ENCODE measurements around the gene EPHB2. TPM values are rescaled to one million over a fixed set of nuclear protein-coding genes. Genes with fewer than 3 reads are reported as not detected.

Gene EPHB2
- total RNA-seq, 2 donors from 2014 or later, result 11.4 to 17.4 TPM

GRCh38 chr1:22860883-22861385, 150.3 kb downstream of the EPHB2 start:
- intact Hi-C loops (cut with DNase I), result loop anchor here in 1 of 2 donors (5.0 kb wide), 1 partner anchor 159 kb away; no protein-coding TSS in a partner anchor
- DNase-seq (ENCODE audit: low spot score), result no peak

- DNase-seq (ENCODE audit: low spot score), result no peak
These were observed 151.3 kb downstream of the EPHB2 start for GRCh38 chr1:22861764-22862440.

GRCh38 chr1:22862752-22863151, 152.1 kb downstream of the EPHB2 start:
- DNase-seq (ENCODE audit: low spot score), result no peak
- intact Hi-C loops (cut with DNase I), result loop anchor here in 1 of 2 donors (5.0 kb wide), 1 partner anchor 160 kb away; no protein-coding TSS in a partner anchor

More at GRCh38 chr1:22861764-22862440, 151.3 kb downstream of the EPHB2 start:
- intact Hi-C loops (cut with DNase I), result loop anchor here in 1 of 2 donors (5.0 kb wide), 1 partner anchor 160 kb away; no protein-coding TSS in a partner anchor

GRCh38 chr1:22863766-22864165, 153.1 kb downstream of the EPHB2 start:
- DNase-seq (ENCODE audit: low spot score), result no peak
- intact Hi-C loops (cut with DNase I), result loop anchor here in 1 of 2 donors (5.0 kb wide), 1 partner anchor 161 kb away; no protein-coding TSS in a partner anchor

- intact Hi-C loops (cut with DNase I), result loop anchor here in 1 of 2 donors (5.0 kb wide), 1 partner anchor 163 kb away; no protein-coding TSS in a partner anchor
- DNase-seq (ENCODE audit: low spot score), result no peak
These were observed 154.2 kb downstream of the EPHB2 start for GRCh38 chr1:22864886-22865285.

GRCh38 chr1:22865736-22866135, 155.1 kb downstream of the EPHB2 start:
- intact Hi-C loops (cut with DNase I), result no loop called here
- no peak for DNase-seq (ENCODE audit: low spot score)

- intact Hi-C loops (cut with DNase I), result no loop called here
- DNase-seq (ENCODE audit: low spot score), result no peak
These were observed 156.2 kb downstream of the EPHB2 start for GRCh38 chr1:22866868-22867267.

GRCh38 chr1:22868331-22868730, 157.7 kb downstream of the EPHB2 start:
- intact Hi-C loops (cut with DNase I), result no loop called here

GRCh38 chr1:22869325-22869724, 158.7 kb downstream of the EPHB2 start:
- no peak for DNase-seq (ENCODE audit: low spot score)
- intact Hi-C loops (cut with DNase I), result no loop called here

More at GRCh38 chr1:22868331-22868730, 157.7 kb downstream of the EPHB2 start:
- DNase-seq (ENCODE audit: low spot score), result no peak

GRCh38 chr1:22870201-22870871, 159.7 kb downstream of the EPHB2 start:
- no peak for DNase-seq (ENCODE audit: low spot score)

GRCh38 chr1:22872981-22873664, 162.5 kb downstream of the EPHB2 start:
- intact Hi-C loops (cut with DNase I), result no loop called here
- DNase-seq (ENCODE audit: low spot score), result no peak

More at GRCh38 chr1:22870201-22870871, 159.7 kb downstream of the EPHB2 start:
- intact Hi-C loops (cut with DNase I), result no loop called here

GRCh38 chr1:22874785-22875184, 164.1 kb downstream of the EPHB2 start:
- DNase-seq (ENCODE audit: low spot score), result no peak
- intact Hi-C loops (cut with DNase I), result no loop called here

- intact Hi-C loops (cut with DNase I), result no loop called here
- DNase-seq (ENCODE audit: low spot score), result no peak
These were observed 164.6 kb downstream of the EPHB2 start for GRCh38 chr1:22875241-22875640.

- no peak for DNase-seq (ENCODE audit: low spot score)
- intact Hi-C loops (cut with DNase I), result no loop called here
These were observed 165.2 kb downstream of the EPHB2 start for GRCh38 chr1:22875841-22876240.

- intact Hi-C loops (cut with DNase I), result no loop called here
- DNase-seq (ENCODE audit: low spot score), result no peak
These were observed 165.9 kb downstream of the EPHB2 start for GRCh38 chr1:22876359-22877111.

- intact Hi-C loops (cut with DNase I), result no loop called here
- no peak for DNase-seq (ENCODE audit: low spot score)
These were observed 166.7 kb downstream of the EPHB2 start for GRCh38 chr1:22877112-22877915.

- intact Hi-C loops (cut with DNase I), result no loop called here
These were observed 167.3 kb downstream of the EPHB2 start for GRCh38 chr1:22877980-22878379.

GRCh38 chr1:22878626-22879025, 168.0 kb downstream of the EPHB2 start:
- intact Hi-C loops (cut with DNase I), result no loop called here
- DNase-seq (ENCODE audit: low spot score), result no peak

More at GRCh38 chr1:22877980-22878379, 167.3 kb downstream of the EPHB2 start:
- no peak for DNase-seq (ENCODE audit: low spot score)

Data from posterior vena cava (tissue), 2 donors.